Superior temporal gyrus (tissue), 1 donor: ENCODE results near the gene MYH11.
"Not testable (repeated sequence)": the region's sequence is repeated elsewhere in the genome, so short reads cannot be mapped to it uniquely, and the experiment has no call there.

Source experiments
- DNase-seq: peaks from one replicate; pipeline ENCODE4 v3.0.0-alpha.2; 2016; ENCODE audit errors: extremely low spot score

Gene MYH11

GRCh38 chr16:15810949-15811348 is 45.9 kb downstream of the MYH11 start:
- no peak for DNase-seq

- DNase-seq = no peak
These were observed 46.4 kb downstream of the MYH11 start for GRCh38 chr16:15810411-15810810.

GRCh38 chr16:15809297-15809696 is 47.5 kb downstream of the MYH11 start:
- DNase-seq = not testable (repeated sequence)

- DNase-seq = no peak
These were observed 48.8 kb downstream of the MYH11 start for GRCh38 chr16:15808071-15808470.

GRCh38 chr16:15807603-15808009 is 49.2 kb downstream of the MYH11 start:
- DNase-seq = no peak

GRCh38 chr16:15803618-15804017 is 53.2 kb downstream of the MYH11 start:
- DNase-seq = no peak

- DNase-seq = no peak
These were observed 56.9 kb downstream of the MYH11 start for GRCh38 chr16:15799851-15800495.

- DNase-seq = no peak
These were observed 58.2 kb downstream of the MYH11 start for GRCh38 chr16:15798671-15799070.

GRCh38 chr16:15796885-15797284 is 59.9 kb downstream of the MYH11 start:
- no peak for DNase-seq

- no peak for DNase-seq
These were observed 61.2 kb downstream of the MYH11 start for GRCh38 chr16:15795615-15796014.

GRCh38 chr16:15792563-15792971 is 64.3 kb downstream of the MYH11 start:
- DNase-seq = no peak

GRCh38 chr16:15790458-15790857 is 66.4 kb downstream of the MYH11 start:
- no peak for DNase-seq

GRCh38 chr16:15789816-15790215 is 67.0 kb downstream of the MYH11 start:
- DNase-seq = not testable (repeated sequence)

- DNase-seq = no peak
These were observed 68.0 kb downstream of the MYH11 start for GRCh38 chr16:15788846-15789239.

GRCh38 chr16:15786501-15786900 is 70.3 kb downstream of the MYH11 start:
- no peak for DNase-seq

- no peak for DNase-seq
These were observed 71.3 kb downstream of the MYH11 start for GRCh38 chr16:15785386-15786059.

- DNase-seq = no peak
These were observed 72.8 kb downstream of the MYH11 start for GRCh38 chr16:15783985-15784384.

GRCh38 chr16:15782573-15783365 is 74.1 kb downstream of the MYH11 start:
- DNase-seq = no peak

GRCh38 chr16:15781650-15782049 is 75.2 kb downstream of the MYH11 start:
- DNase-seq = no peak

GRCh38 chr16:15780805-15781204 is 76.0 kb downstream of the MYH11 start:
- no peak for DNase-seq

GRCh38 chr16:15779664-15780351 is 77.0 kb downstream of the MYH11 start:
- DNase-seq = no peak

- DNase-seq = no peak
These were observed 77.7 kb downstream of the MYH11 start for GRCh38 chr16:15778999-15779614.
